Lung (tissue), 16 donors: Measurements from ENCODE around the gene EVI5L. TPM values are rescaled to one million over a fixed set of nuclear protein-coding genes. Genes with fewer than 3 reads are reported as not detected.
A peak's percentile ranks its signal among the peaks of the same experiment; 100 is the strongest.

ENCODE experiments used
- ATAC-seq: fragments of 200-7000 bp; cut with Tn5 transposase; one replicate; pipeline ENCODE4 v1.9.1; 2020; ENCODE audit warnings: moderate number of reproducible peaks; ENCODE audit not compliant: insufficient read depth, low FRiP score
- DNase-seq, 3 donors: peaks; one replicate each; pipeline ENCODE4 v3.0.0-alpha.2; 2013 to 2017
- H3K27ac ChIP-seq, 2 donors: one replicate each; pipeline ENCODE4 v1.5.1; 2013; ENCODE audit warnings: mild to moderate bottlenecking in 2 of 2, moderate library complexity in 2 of 2, control low read depth in 1 of 2, inconsistent platforms in 1 of 2, low read depth in 1 of 2, low read length in 1 of 2
- H3K27me3 ChIP-seq, 3 donors: one replicate each; pipeline ENCODE4 v1.5.1; 2013; ENCODE audit warnings: low read length in 2 of 3; ENCODE audit not compliant: control insufficient read depth in 3 of 3, insufficient read depth in 3 of 3
- H3K36me3 ChIP-seq, 4 donors: one replicate each; pipeline ENCODE4 v1.5.1; 2013; ENCODE audit warnings: low read length in 4 of 4, mild to moderate bottlenecking in 1 of 4, moderate library complexity in 1 of 4; ENCODE audit not compliant: control insufficient read depth in 4 of 4, insufficient read depth in 4 of 4
- H3K4me1 ChIP-seq, 5 donors: one replicate each; pipeline ENCODE4 v1.5.1; 2013; ENCODE audit warnings: low read length in 5 of 5, mild to moderate bottlenecking in 2 of 5, moderate library complexity in 1 of 5; ENCODE audit not compliant: control insufficient read depth in 5 of 5, insufficient read depth in 5 of 5
- H3K4me3 ChIP-seq: one replicate; pipeline ENCODE4 v1.5.1; 2013; ENCODE audit warnings: mild to moderate bottlenecking, control low read depth, moderate library complexity
- H3K9ac ChIP-seq, 2 donors: one replicate each; pipeline ENCODE4 v1.5.1; 2013; ENCODE audit warnings: low read length in 2 of 2, control low read depth in 1 of 2; ENCODE audit not compliant: insufficient read depth in 1 of 2
- H3K9me3 ChIP-seq, 4 donors: one replicate each; pipeline ENCODE4 v1.5.1; 2013; ENCODE audit warnings: low read length in 3 of 4, mild to moderate bottlenecking in 1 of 4, moderate library complexity in 1 of 4; ENCODE audit not compliant: control insufficient read depth in 4 of 4, insufficient read depth in 3 of 4
- WGBS, 2 donors: extraction: QIAGEN DNeasy Blood & Tissue Kit; methylation state at CpG; one replicate each; pipeline ENCODE4 v1.1.7; 2013; 5-methylcytosine and 5-hydroxymethylcytosine counted together
- long read RNA-seq, 5 donors: transcript quantifications; one replicate each; lab custom pipeline, GENCODE V29; 2026
- polyA plus RNA-seq, 2 donors: library from polyadenylated mRNA; stranded (reverse); fragments of 200-250 nt; gene quantifications; one replicate each; pipeline ENCODE4 v1.2.1, GENCODE V29; 2013
- total RNA-seq, 2 donors: library from RNA; depleted of rRNA in 1 of 2; stranded (reverse); fragments of >200 nt in 1 of 2; gene quantifications; one replicate each; pipeline ENCODE4 v1.2.1, GENCODE V29; 2014 to 2021
- TF ChIP-seq, protein P1 (sequence below): IDR thresholded peaks from 2 replicates; pipeline ENCODE4 v1.5.1; 2012; ENCODE audit warnings: mild to moderate bottlenecking; ENCODE audit errors: control extremely low read depth, extremely low read depth
- donor health status: control.
- donor health status: control.
- donor health status: Bipolar disorder and iron deficiency.
- donor health status: healthy.
- donor health status: DM: yes; HTN: yes; CAD: no.

The EVI5L gene
- total RNA-seq (10 to 100 TPM; 10.7 to 18.6 TPM), polyA plus RNA-seq (10 to 100 TPM; 12.3 to 12.9 TPM)
- long read RNA-seq, donor 1, partial matches to known transcripts, result 0 of 1 reads
- long read RNA-seq, donor 1, other reads (novel, unspliced or antisense), result 0 of 1 reads
- long read RNA-seq, donor 2, partial matches to known transcripts, result 13 of 13 reads
- long read RNA-seq, donor 2, other reads (novel, unspliced or antisense), result 0 of 13 reads
- long read RNA-seq, donor 3, partial matches to known transcripts, result 7 of 7 reads
- long read RNA-seq, donor 3, other reads (novel, unspliced or antisense), result 0 of 7 reads
- long read RNA-seq, donor 4, partial matches to known transcripts, result 5 of 5 reads
- long read RNA-seq, donor 4, other reads (novel, unspliced or antisense), result 0 of 5 reads
- long read RNA-seq, donor 5, partial matches to known transcripts, result 52 of 112 reads
- long read RNA-seq, donor 5, other reads (novel, unspliced or antisense), result 60 of 112 reads

GRCh38 chr19:7829561-7830271 lies at the start of gene EVI5L:
EVI5L (plus strand) TSS chr19:7830218; CDS start chr19:7846543, 16,325 bp downstream.
- ATAC-seq, result peak; percentile 94
- peak within 1 kb of the TSS in 1 of 2 donors; percentile 15 for H3K27ac ChIP-seq
- TF ChIP-seq, protein P1, sequence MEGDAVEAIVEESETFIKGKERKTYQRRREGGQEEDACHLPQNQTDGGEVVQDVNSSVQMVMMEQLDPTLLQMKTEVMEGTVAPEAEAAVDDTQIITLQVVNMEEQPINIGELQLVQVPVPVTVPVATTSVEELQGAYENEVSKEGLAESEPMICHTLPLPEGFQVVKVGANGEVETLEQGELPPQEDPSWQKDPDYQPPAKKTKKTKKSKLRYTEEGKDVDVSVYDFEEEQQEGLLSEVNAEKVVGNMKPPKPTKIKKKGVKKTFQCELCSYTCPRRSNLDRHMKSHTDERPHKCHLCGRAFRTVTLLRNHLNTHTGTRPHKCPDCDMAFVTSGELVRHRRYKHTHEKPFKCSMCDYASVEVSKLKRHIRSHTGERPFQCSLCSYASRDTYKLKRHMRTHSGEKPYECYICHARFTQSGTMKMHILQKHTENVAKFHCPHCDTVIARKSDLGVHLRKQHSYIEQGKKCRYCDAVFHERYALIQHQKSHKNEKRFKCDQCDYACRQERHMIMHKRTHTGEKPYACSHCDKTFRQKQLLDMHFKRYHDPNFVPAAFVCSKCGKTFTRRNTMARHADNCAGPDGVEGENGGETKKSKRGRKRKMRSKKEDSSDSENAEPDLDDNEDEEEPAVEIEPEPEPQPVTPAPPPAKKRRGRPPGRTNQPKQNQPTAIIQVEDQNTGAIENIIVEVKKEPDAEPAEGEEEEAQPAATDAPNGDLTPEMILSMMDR, result no peak
- 0% methylated on average over 45 of the region's 45 CpGs for WGBS, 2 donors
- peak within 1 kb of the TSS; percentile 67 for H3K4me3 ChIP-seq
- no peaks in the 10 kb centered on the region for H3K9me3 ChIP-seq
- DNase-seq, result peak; percentile 99 to 100 (median 99)
- H3K27me3 ChIP-seq, result no peaks in the 10 kb centered on the region
- H3K9ac ChIP-seq, result no peak within 1 kb of the TSS
- peaks cover 0 to 28% (median 5%) of the 10 kb centered on the region in 5 donors for H3K4me1 ChIP-seq
- no peaks in the 10 kb centered on the region for H3K36me3 ChIP-seq

DNA sequence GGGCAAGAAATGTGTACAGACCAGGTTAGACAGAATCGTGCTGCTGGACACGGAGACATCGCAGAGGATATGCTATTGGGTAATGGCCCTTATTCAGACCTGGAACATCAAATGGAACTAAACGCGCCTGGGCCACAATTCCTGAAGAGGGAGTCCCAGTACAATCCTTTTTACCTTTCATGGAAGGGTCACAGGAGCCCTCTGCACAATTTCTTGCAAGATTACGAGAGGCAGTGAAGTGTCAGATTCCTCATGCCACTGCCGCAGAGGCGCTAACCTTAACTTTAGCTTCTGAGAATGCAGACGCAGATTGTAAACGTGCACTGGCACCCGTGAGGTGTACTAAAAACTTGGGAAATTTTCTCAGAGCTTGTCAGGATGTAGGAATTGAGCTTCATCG lies 48.9 kb upstream of the EVI5L start:
- H3K9me3 ChIP-seq, result no peaks in the 10 kb centered on the region
- peak in 1 of 3 donors; percentile 13 for DNase-seq
- H3K4me3 ChIP-seq, result no peak overlapping the region
- H3K27ac ChIP-seq, result no peak overlapping the region
- no peaks in the 10 kb centered on the region for H3K4me1 ChIP-seq
- no peak for ATAC-seq
- H3K36me3 ChIP-seq, result no peaks in the 10 kb centered on the region
- H3K27me3 ChIP-seq, result peaks cover 0 to 4% (median 2%) of the 10 kb centered on the region in 3 donors
- H3K9ac ChIP-seq, result no peak overlapping the region
- WGBS, 2 donors, result 59 to 61% methylated on average over 12 of the region's 12 CpGs
- TF ChIP-seq, protein P1, result no peak

GRCh38 chr19:7783991-7784423 lies 46.0 kb upstream of the EVI5L start:
- peaks cover 0 to 4% (median 0%) of the 10 kb centered on the region in 5 donors for H3K4me1 ChIP-seq
- no peak for DNase-seq
- H3K27me3 ChIP-seq, result peaks cover 0 to 19% (median 18%) of the 10 kb centered on the region in 3 donors
- TF ChIP-seq, protein P1, result no peak
- 18 to 23% methylated on average over 8 of the region's 8 CpGs for WGBS, 2 donors
- no peak overlapping the region for H3K27ac ChIP-seq
- peak; percentile 70 for ATAC-seq
- H3K36me3 ChIP-seq, result no peaks in the 10 kb centered on the region
- no peak overlapping the region for H3K4me3 ChIP-seq
- peaks cover 0 to 2% (median 0%) of the 10 kb centered on the region in 4 donors for H3K9me3 ChIP-seq
- no peak overlapping the region for H3K9ac ChIP-seq
